ENCODE data around the gene AFAP1L1.
"Not testable (repeated sequence)": the region's sequence is repeated elsewhere in the genome, so short reads cannot be mapped to it uniquely, and the experiment has no call there.

The AFAP1L1 gene

DNA sequence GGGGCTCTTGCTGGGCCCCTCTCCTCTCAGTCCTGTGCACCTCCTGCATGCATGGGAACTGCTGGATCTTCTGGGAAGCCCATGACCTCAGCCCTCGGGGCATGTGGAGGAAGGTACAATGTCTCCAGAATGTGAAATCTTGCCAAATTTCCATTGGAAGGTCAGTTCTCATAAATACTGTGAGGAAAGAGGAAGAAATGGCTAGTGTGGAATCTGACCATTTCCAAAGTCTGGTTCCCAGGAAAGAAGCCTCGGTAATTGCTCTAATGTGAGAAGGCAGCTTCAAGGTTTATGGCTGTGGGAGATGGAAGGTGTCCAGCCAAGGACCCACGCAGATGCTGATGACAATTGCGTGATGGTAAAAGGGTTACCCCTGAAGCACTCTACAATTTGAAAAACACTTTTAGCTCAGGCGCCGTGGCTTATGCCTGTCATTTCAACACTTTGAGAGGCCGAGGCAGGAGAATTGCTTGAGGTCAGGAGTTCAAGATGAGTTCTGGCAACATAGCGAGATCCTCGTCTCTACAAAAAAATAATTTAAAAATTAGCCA is 115.5 kb downstream of the AFAP1L1 start:
- FAIRE-seq (no peak), DNase-seq (ENCODE audit: low spot score) (no peak)

DNA sequence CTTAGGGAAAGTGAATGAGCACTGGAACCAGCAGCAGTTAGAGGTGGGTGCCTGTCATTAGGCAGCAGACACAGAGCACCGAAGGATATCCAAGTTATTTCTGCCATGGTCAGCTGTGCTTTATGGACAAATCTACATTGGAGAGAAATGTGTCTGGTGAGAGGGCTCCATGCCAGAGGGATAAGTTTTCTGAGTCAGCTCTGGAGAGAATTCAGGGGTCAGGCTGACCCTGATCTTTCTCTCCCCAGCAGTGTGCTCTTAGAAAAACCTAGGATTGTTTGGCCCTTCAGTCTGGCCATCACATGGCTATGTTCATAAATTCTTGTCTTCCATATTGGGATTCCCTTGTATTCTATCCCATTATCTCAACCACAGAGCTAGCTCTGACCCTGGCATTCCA is 116.3 kb downstream of the AFAP1L1 start:
- FAIRE-seq, result no peak
- no peak for DNase-seq (ENCODE audit: low spot score)

- no peak for FAIRE-seq
- no peak for DNase-seq (ENCODE audit: low spot score)
These were observed 117.0 kb downstream of the AFAP1L1 start for GRCh38 chr5:149388498-149389190.

- FAIRE-seq (no peak), DNase-seq (ENCODE audit: low spot score) (no peak)
These were observed 118.2 kb downstream of the AFAP1L1 start for GRCh38 chr5:149389552-149390495.

DNA sequence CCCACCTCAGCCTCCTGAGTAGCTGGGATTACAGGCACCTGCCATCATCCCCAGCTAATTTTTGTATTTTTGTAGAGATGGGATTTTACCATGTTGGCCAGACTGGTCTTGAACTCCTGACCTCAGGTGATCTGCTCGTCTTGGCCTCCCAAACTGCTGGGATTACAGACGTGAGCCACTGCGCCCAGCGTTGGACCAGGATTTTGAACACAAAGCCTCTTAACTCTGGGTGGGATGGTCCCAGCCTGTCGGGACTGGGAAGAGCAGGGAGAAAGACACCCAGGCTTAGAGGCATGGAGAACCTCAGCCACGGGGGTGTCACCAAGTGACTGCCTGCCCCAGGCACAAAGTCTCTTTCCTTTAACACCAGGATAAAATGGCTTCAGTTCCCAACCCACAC is 119.4 kb downstream of the AFAP1L1 start:
- DNase-seq (ENCODE audit: low spot score); FAIRE-seq: not testable (repeated sequence)
